ENCODE results near the gene LPP. TPM values are rescaled to one million over a fixed set of nuclear protein-coding genes. Genes with fewer than 3 reads are reported as not detected.

LPP gene
- total RNA-seq, 4 donors from 2014 or later: 45.9 to 81.1 (median 63.0) TPM

- no peak overlapping the region for H3K4me3 ChIP-seq (ENCODE audit: low read depth, poor library complexity, severe bottlenecking)
- DNase-seq (ENCODE audit: low spot score in 2 of 2): no peak
- 92 to 96% methylated on average over 4 of the region's 4 CpGs for WGBS, 2 donors
- intact Hi-C loops (cut with DNase I; ENCODE audit: low total_unique reads): no loop called here
- TF ChIP-seq CTCF (IDR thresholded peaks at IDR 0.05) (no peak), POLR2A (IDR thresholded peaks at IDR 0.05) (no peak)
Measured at GRCh38 chr3:188791311-188791710, 637.4 kb downstream of the LPP start.

GRCh38 chr3:188792793-188793192 lies 638.8 kb downstream of the LPP start:
- DNase-seq (ENCODE audit: low spot score in 2 of 2): no peak
- WGBS, 2 donors: 74 to 81% methylated on average over 6 of the region's 6 CpGs
- H3K4me3 ChIP-seq (ENCODE audit: low read depth, poor library complexity, severe bottlenecking): no peak overlapping the region
- TF ChIP-seq POLR2A (IDR thresholded peaks at IDR 0.05): no peak
- TF ChIP-seq CTCF (IDR thresholded peaks at IDR 0.05): no peak
- intact Hi-C loops (cut with DNase I; ENCODE audit: low total_unique reads): no loop called here

GRCh38 chr3:188796122-188796631 lies 642.2 kb downstream of the LPP start:
- WGBS, 2 donors: 83 to 86% methylated on average over 3 of the region's 3 CpGs
- no peak for DNase-seq (ENCODE audit: low spot score in 2 of 2)
- no peak for TF ChIP-seq POLR2A (IDR thresholded peaks at IDR 0.05)
- no peak for TF ChIP-seq CTCF (IDR thresholded peaks at IDR 0.05)
- H3K4me3 ChIP-seq (ENCODE audit: low read depth, poor library complexity, severe bottlenecking): no peak overlapping the region
- intact Hi-C loops (cut with DNase I; ENCODE audit: low total_unique reads): no loop called here

- intact Hi-C loops (cut with DNase I; ENCODE audit: low total_unique reads): no loop called here
- TF ChIP-seq POLR2A (IDR thresholded peaks at IDR 0.05): no peak
- TF ChIP-seq CTCF (IDR thresholded peaks at IDR 0.05): no peak
- DNase-seq (ENCODE audit: low spot score in 2 of 2): no peak
- WGBS, 2 donors: 54 to 60% methylated on average over 3 of the region's 3 CpGs
- no peak overlapping the region for H3K4me3 ChIP-seq (ENCODE audit: low read depth, poor library complexity, severe bottlenecking)
Measured at GRCh38 chr3:188797045-188797444, 643.1 kb downstream of the LPP start.

- H3K4me3 ChIP-seq (ENCODE audit: low read depth, poor library complexity, severe bottlenecking): no peak overlapping the region
- WGBS, 2 donors: 55 to 63% methylated on average over 5 of the region's 5 CpGs
- TF ChIP-seq POLR2A (IDR thresholded peaks at IDR 0.05): no peak
- TF ChIP-seq CTCF (IDR thresholded peaks at IDR 0.05): no peak
- intact Hi-C loops (cut with DNase I; ENCODE audit: low total_unique reads): no loop called here
- DNase-seq (ENCODE audit: low spot score in 2 of 2): no peak
Measured at GRCh38 chr3:188798556-188799145, 644.7 kb downstream of the LPP start.

- intact Hi-C loops (cut with DNase I; ENCODE audit: low total_unique reads): no loop called here
- WGBS, 2 donors: 95 to 96% methylated on average over 4 of the region's 4 CpGs
- no peak for DNase-seq (ENCODE audit: low spot score in 2 of 2)
- no peak overlapping the region for H3K4me3 ChIP-seq (ENCODE audit: low read depth, poor library complexity, severe bottlenecking)
- TF ChIP-seq POLR2A (IDR thresholded peaks at IDR 0.05) (no peak), CTCF (IDR thresholded peaks at IDR 0.05) (no peak)
Measured at GRCh38 chr3:188801393-188801792, 647.4 kb downstream of the LPP start.
